ENCODE results near the gene CTDP1. TPM values are rescaled to one million over a fixed set of nuclear protein-coding genes. Genes with fewer than 3 reads are reported as not detected.
"Not testable (repeated sequence)": the region's sequence is repeated elsewhere in the genome, so short reads cannot be mapped to it uniquely, and the experiment has no call there.

Gene CTDP1
- polyA plus RNA-seq, 1 experiment: 12.9 TPM

- Histone ChIP-seq H3K27me3 (ENCODE audit: control insufficient read depth, insufficient read depth, low read length) (no peaks in the 10 kb centered on the region), H3K36me3 (ENCODE audit: control insufficient read depth, insufficient read depth, low read length) (peaks cover 4% of the 10 kb centered on the region; the same call in 1 of the 2 replicates), H3K4me3 (ENCODE audit: low read depth, low read length) (no peak overlapping the region)
- POLR2A ChIA-PET: no interaction called here
- TF ChIP-seq, protein P1, sequence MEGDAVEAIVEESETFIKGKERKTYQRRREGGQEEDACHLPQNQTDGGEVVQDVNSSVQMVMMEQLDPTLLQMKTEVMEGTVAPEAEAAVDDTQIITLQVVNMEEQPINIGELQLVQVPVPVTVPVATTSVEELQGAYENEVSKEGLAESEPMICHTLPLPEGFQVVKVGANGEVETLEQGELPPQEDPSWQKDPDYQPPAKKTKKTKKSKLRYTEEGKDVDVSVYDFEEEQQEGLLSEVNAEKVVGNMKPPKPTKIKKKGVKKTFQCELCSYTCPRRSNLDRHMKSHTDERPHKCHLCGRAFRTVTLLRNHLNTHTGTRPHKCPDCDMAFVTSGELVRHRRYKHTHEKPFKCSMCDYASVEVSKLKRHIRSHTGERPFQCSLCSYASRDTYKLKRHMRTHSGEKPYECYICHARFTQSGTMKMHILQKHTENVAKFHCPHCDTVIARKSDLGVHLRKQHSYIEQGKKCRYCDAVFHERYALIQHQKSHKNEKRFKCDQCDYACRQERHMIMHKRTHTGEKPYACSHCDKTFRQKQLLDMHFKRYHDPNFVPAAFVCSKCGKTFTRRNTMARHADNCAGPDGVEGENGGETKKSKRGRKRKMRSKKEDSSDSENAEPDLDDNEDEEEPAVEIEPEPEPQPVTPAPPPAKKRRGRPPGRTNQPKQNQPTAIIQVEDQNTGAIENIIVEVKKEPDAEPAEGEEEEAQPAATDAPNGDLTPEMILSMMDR (IDR thresholded peaks at IDR 0.05; ENCODE audit: insufficient read depth, low read depth, low read length): no peak
- DNase-seq (ENCODE audit: low read depth): no peak
- CTCF ChIA-PET: no interaction called here
Observed at GRCh38 chr18:79747156-79747845, 67.7 kb downstream of the CTDP1 start.

GRCh38 chr18:79748321-79749180, 68.9 kb downstream of the CTDP1 start:
- ChIA-PET CTCF (interaction anchor here (1.0 kb wide), 1 partner anchor 10 kb away, joined by 4 read pairs; no protein-coding TSS in a partner anchor), POLR2A (no interaction called here)
- Histone ChIP-seq H3K4me3 (ENCODE audit: low read depth, low read length) (no peak overlapping the region), H3K27me3 (ENCODE audit: control insufficient read depth, insufficient read depth, low read length) (no peaks in the 10 kb centered on the region), H3K36me3 (ENCODE audit: control insufficient read depth, insufficient read depth, low read length) (peaks cover 5% of the 10 kb centered on the region)
- DNase-seq (ENCODE audit: low read depth): no peak
- TF ChIP-seq, protein P1 (IDR thresholded peaks at IDR 0.05; ENCODE audit: insufficient read depth, low read depth, low read length): no peak

- peaks cover 9% of the 10 kb centered on the region for H3K36me3 ChIP-seq (ENCODE audit: control insufficient read depth, insufficient read depth, low read length)
- no peak overlapping the region for H3K4me3 ChIP-seq (ENCODE audit: low read depth, low read length)
- CTCF ChIA-PET: no interaction called here
Observed at GRCh38 chr18:79749251-79750191, 69.9 kb downstream of the CTDP1 start.

GRCh38 chr18:79750980-79751571, 71.5 kb downstream of the CTDP1 start:
- DNase-seq (ENCODE audit: low read depth): no peak
- TF ChIP-seq, protein P1 (IDR thresholded peaks at IDR 0.05; ENCODE audit: insufficient read depth, low read depth, low read length): no peak
- peaks cover 12% of the 10 kb centered on the region for H3K36me3 ChIP-seq (ENCODE audit: control insufficient read depth, insufficient read depth, low read length)
- H3K4me3 ChIP-seq (ENCODE audit: low read depth, low read length): no peak overlapping the region
- H3K27me3 ChIP-seq (ENCODE audit: control insufficient read depth, insufficient read depth, low read length): no peaks in the 10 kb centered on the region
- ChIA-PET POLR2A (no interaction called here), CTCF (no interaction called here)

More at GRCh38 chr18:79749251-79750191, 69.9 kb downstream of the CTDP1 start:
- TF ChIP-seq, protein P1 (IDR thresholded peaks at IDR 0.05; ENCODE audit: insufficient read depth, low read depth, low read length): no peak
- no peak for DNase-seq (ENCODE audit: low read depth)
- no peaks in the 10 kb centered on the region for H3K27me3 ChIP-seq (ENCODE audit: control insufficient read depth, insufficient read depth, low read length)
- POLR2A ChIA-PET: no interaction called here

DNA sequence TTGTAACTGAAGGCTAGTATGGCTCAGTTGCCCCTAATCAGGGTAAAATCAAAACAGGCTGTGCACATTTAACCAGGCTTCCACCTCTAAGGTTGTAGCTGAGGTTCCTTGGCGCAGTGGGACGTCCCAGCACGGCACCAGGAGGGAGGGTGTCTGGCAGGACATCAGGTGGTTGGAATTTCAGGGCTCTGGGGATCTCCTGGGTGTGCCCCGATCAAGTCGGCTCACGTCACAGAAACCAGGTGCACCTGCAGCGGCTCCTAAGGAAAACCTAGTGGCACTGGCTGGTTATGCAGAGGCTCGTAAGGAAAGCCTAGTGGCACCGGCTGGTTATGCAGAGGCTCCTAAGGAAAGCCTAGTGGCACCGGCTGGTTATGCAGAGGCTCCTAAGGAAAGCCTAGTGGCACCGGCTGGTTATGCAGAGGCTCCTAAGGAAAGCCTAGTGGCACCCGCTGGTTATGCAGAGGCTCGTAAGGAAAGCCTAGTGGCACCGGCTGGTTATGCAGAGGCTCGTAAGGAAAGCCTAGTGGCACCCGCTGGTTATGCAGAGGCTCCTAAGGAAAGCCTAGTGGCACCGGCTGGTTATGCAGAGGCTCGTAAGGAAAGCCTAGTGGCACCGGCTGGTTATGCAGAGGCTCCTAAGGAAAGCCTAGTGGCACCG, 72.4 kb downstream of the CTDP1 start:
- CTCF ChIA-PET; DNase-seq (ENCODE audit: low read depth); POLR2A ChIA-PET: not testable (repeated sequence)

DNA sequence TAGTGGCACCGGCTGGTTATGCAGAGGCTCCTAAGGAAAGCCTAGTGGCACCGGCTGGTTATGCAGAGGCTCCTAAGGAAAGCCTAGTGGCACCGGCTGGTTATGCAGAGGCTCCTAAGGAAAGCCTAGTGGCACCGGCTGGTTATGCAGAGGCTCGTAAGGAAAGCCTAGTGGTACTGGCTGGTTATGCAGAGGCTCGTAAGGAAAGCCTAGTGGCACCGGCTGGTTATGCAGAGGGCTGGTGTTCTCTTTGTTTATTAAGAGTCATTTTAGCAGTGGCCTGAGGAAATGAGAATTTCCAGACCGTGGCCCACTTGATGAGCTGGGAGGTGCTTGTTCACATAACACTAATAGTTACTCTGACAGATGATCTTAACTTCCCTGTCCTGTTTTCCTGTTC, 73.3 kb downstream of the CTDP1 start:
- POLR2A ChIA-PET; DNase-seq (ENCODE audit: low read depth); H3K27me3 ChIP-seq (ENCODE audit: control insufficient read depth, insufficient read depth, low read length); H3K4me3 ChIP-seq (ENCODE audit: low read depth, low read length): not testable (repeated sequence)
- CTCF ChIA-PET: interaction anchor here (1.1 kb wide), 1 partner anchor 16 kb away, joined by 3 read pairs; no protein-coding TSS in a partner anchor
- H3K36me3 ChIP-seq (ENCODE audit: control insufficient read depth, insufficient read depth, low read length): peaks cover 12% of the 10 kb centered on the region

More for the DNA sequence above, 72.4 kb downstream of the CTDP1 start:
- not testable (repeated sequence) for H3K4me3 ChIP-seq (ENCODE audit: low read depth, low read length); H3K27me3 ChIP-seq (ENCODE audit: control insufficient read depth, insufficient read depth, low read length)
- peaks cover 12% of the 10 kb centered on the region for H3K36me3 ChIP-seq (ENCODE audit: control insufficient read depth, insufficient read depth, low read length)
